GM06990 (cell line): ENCODE data around the gene FOXP3.

ENCODE experiments used
- DNase-seq: peaks from one replicate; pipeline ENCODE4 v3.0.0-alpha.2; 2011; ENCODE audit not compliant: insufficient read length; ENCODE audit errors: extremely low read depth
- H3K27me3 ChIP-seq: replicated peaks from 2 replicates; pipeline ENCODE4 v1.6.0; 2011; ENCODE audit warnings: low read length; ENCODE audit not compliant: control insufficient read depth, insufficient read depth
- H3K36me3 ChIP-seq: 2 replicates; pipeline ENCODE4 v1.5.1; 2011; ENCODE audit warnings: low read length; ENCODE audit not compliant: control insufficient read depth, insufficient read depth
- H3K4me3 ChIP-seq: replicated peaks from 2 replicates; pipeline ENCODE4 v1.5.1; 2011; ENCODE audit warnings: low read depth, mild to moderate bottlenecking, control low read depth, low read length
- TF ChIP-seq, protein P1 (sequence below): IDR thresholded peaks from 2 replicates; pipeline ENCODE4 v1.5.1; 2011; ENCODE audit warnings: low read length, control low read depth, mild to moderate bottlenecking, inconsistent platforms; ENCODE audit not compliant: insufficient read depth, poor library complexity, severe bottlenecking

Gene FOXP3

GRCh38 chrX:49250578-49250977, 13.9 kb downstream of the FOXP3 start:
- Histone ChIP-seq H3K36me3 (no peaks in the 10 kb centered on the region; the same call in 1 of the 2 replicates), H3K4me3 (no peak overlapping the region), H3K27me3 (no peaks in the 10 kb centered on the region)
- DNase-seq, result no peak
- TF ChIP-seq, protein P1, sequence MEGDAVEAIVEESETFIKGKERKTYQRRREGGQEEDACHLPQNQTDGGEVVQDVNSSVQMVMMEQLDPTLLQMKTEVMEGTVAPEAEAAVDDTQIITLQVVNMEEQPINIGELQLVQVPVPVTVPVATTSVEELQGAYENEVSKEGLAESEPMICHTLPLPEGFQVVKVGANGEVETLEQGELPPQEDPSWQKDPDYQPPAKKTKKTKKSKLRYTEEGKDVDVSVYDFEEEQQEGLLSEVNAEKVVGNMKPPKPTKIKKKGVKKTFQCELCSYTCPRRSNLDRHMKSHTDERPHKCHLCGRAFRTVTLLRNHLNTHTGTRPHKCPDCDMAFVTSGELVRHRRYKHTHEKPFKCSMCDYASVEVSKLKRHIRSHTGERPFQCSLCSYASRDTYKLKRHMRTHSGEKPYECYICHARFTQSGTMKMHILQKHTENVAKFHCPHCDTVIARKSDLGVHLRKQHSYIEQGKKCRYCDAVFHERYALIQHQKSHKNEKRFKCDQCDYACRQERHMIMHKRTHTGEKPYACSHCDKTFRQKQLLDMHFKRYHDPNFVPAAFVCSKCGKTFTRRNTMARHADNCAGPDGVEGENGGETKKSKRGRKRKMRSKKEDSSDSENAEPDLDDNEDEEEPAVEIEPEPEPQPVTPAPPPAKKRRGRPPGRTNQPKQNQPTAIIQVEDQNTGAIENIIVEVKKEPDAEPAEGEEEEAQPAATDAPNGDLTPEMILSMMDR, result no peak

DNA sequence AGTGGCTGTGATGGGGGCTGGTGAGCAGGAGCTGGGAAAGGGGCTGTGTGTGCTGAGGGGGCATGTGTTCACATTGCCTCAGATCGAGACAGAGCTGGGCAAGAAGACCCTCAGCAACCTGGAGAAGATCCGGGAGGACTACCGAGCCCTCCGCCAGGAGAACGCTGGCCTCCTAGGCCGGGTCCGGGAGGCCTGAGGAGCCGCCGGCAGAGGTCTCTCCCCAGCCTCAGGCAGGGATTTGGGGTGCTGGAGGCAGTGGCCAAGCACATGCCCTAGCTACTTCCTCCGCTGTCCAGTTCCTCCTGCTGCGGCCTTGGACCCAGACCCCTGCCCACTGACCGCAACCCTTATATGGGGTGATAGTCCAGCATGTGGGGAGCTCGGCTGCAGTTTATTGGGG, 14.4 kb downstream of the FOXP3 start:
- no peak for DNase-seq
- Histone ChIP-seq H3K27me3 (no peaks in the 10 kb centered on the region), H3K4me3 (no peak overlapping the region), H3K36me3 (no peaks in the 10 kb centered on the region; the same call in 1 of the 2 replicates)
- TF ChIP-seq, protein P1, result no peak

DNA sequence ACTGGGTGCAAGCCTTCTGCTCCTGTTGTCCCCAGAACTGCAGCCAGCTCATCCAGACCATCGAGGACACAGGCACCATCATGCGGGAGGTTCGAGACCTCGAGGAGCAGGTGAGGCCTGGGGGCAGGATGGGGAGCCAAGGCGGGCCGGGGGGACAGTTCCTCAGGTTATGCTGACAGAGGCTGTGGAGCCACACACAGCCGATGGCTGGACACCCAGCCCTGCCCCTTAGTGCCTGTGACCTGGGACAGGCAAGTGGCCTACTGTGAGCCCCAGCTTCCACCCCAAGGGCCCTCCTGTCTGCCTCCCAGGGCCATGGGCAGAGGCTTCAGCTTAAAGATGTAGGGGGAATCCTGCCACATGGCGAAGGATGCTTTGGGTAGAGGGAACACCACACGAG, 14.9 kb downstream of the FOXP3 start:
- H3K27me3 ChIP-seq, result no peaks in the 10 kb centered on the region
- TF ChIP-seq, protein P1, result no peak
- H3K36me3 ChIP-seq, result no peaks in the 10 kb centered on the region; the same call in 1 of the 2 replicates
- no peak for DNase-seq
- no peak overlapping the region for H3K4me3 ChIP-seq

DNA sequence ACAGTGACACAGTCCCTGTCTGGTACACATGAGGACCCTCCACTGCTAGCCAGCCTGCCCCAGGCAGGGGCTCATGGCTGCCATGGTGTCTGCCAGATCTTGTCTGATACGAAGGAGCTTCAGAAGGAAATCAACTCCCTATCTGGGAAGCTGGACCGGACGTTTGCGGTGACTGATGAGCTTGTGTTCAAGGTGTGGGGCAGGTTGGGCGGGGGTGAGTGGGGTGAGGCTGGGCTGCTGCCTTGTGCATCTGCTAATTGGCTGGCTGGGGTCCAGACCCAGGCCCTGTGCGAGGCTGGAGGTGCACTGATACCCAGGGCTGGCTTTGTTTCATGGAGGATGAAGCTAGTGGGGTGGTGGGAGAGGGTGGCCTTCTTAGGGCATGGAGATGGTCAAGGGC, 15.4 kb downstream of the FOXP3 start:
- TF ChIP-seq, protein P1, result no peak
- H3K27me3 ChIP-seq, result no peaks in the 10 kb centered on the region
- no peak overlapping the region for H3K4me3 ChIP-seq
- DNase-seq, result no peak
- no peaks in the 10 kb centered on the region; the same call in 1 of the 2 replicates for H3K36me3 ChIP-seq

DNA sequence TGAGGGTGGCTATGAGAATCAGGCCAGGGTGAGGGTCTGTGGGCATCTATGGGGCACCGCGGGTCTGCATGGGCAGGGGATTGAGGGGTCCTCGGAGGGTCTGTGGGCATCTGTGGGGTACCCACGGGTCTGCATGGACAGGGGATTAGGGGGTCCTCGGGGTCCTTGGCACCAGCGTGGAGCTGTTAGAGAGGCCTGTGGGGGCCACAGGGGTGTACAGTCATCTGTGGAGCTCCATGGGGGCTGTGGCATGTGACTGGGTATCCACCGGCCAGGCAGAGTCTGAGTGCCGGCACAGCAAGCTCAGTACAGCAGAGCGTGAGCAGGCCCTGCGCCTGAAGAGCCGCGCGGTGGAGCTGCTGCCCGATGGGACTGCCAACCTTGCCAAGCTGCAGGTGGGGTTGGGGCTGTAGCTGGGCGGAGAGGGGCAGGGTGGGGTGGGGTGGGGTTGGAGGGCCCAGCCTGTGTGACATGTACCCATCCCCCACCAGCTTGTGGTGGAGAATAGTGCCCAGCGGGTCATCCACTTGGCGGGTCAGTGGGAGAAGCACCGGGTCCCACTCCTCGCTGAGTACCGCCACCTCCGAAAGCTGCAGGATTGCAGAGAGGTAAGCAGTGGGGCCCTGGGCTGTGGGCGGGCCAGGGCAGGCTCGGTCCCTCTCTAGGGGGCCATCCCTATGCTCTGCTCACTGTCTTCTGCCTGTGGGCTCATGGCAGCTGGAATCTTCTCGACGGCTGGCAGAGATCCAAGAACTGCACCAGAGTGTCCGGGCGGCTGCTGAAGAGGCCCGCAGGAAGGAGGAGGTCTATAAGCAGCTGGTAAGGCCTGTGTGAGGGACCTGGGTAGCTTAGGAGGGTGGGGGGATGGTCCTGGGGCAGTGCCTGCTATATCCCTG, 16.3 kb downstream of the FOXP3 start:
- peaks cover under 1% of the 10 kb centered on the region for H3K36me3 ChIP-seq
- no peaks in the 10 kb centered on the region for H3K27me3 ChIP-seq
- TF ChIP-seq, protein P1, result no peak
- DNase-seq, result no peak
- H3K4me3 ChIP-seq, result no peak overlapping the region
